H1 (cell line): ENCODE data around the gene ZXDB. TPM values are rescaled to one million over a fixed set of nuclear protein-coding genes. Genes with fewer than 3 reads are reported as not detected.

Experiments used
- CTCF ChIA-PET: fragments of 300-600 bp; sonication (Branson Sonifier 250); formaldehyde crosslinking; loops from one replicate; lab custom pipeline; 2021; ENCODE audit not compliant: partially characterized antibody; lab: Charles Lee
- POLR2A ChIA-PET: fragments of 300-600 bp; sonication (Branson Sonifier 250); formaldehyde crosslinking; loops from one replicate; lab custom pipeline; 2021; ENCODE audit warnings: inconsistent platforms; ENCODE audit not compliant: partially characterized antibody; lab: Charles Lee
- DNase-seq, 2 experiments: peaks; one replicate each; pipeline versions ENCODE4 v3.0.0 to v3.0.0-alpha.2; 2010 to 2022; ENCODE audit warnings: low spot score in 2 of 2, low read depth in 1 of 2, mixed read lengths in 1 of 2
- FAIRE-seq: peaks from 2 replicates; lab custom pipeline; 2011; peaks lifted over from hg19 to GRCh38; lab: Jason Lieb, UNC
- H2AFZ ChIP-seq: 2 replicates; pipeline ENCODE4 v1.8.1; 2012; ENCODE audit warnings: low read length, inconsistent platforms
- H2AK5ac ChIP-seq: 2 replicates; pipeline ENCODE4 v1.6.1; 2013; ENCODE audit warnings: low read depth, low read length
- H2BK120ac ChIP-seq: replicated peaks from 2 replicates; pipeline ENCODE3; 2013; ENCODE audit warnings: low read depth, low read length, inconsistent platforms
- H2BK12ac ChIP-seq: 2 replicates; pipeline ENCODE4 v1.6.1; 2013; ENCODE audit warnings: low read depth, low read length
- H2BK15ac ChIP-seq: 2 replicates; pipeline ENCODE4 v1.6.1; 2013; ENCODE audit warnings: low read length
- H2BK20ac ChIP-seq: 2 replicates; pipeline ENCODE4 v1.6.1; 2013; ENCODE audit warnings: low read length
- H2BK5ac ChIP-seq: 2 replicates; pipeline ENCODE4 v1.6.1; 2013; ENCODE audit warnings: low read depth, low read length
- H3K14ac ChIP-seq: 2 replicates; pipeline ENCODE4 v1.6.1; 2013; ENCODE audit warnings: inconsistent platforms; ENCODE audit not compliant: insufficient read length
- H3K18ac ChIP-seq: 2 replicates; pipeline ENCODE4 v1.6.1; 2013; ENCODE audit warnings: low read length; ENCODE audit errors: extremely low read depth
- H3K23ac ChIP-seq: 2 replicates; pipeline ENCODE4 v1.6.1; 2013; ENCODE audit warnings: inconsistent platforms; ENCODE audit not compliant: insufficient read length
- H3K23me2 ChIP-seq: 2 replicates; pipeline ENCODE4 v1.6.1; 2013; ENCODE audit warnings: low read depth, low read length
- H3K27ac ChIP-seq: 2 replicates; pipeline ENCODE4 v1.6.1; 2011; ENCODE audit warnings: low read depth, low read length, inconsistent platforms
- H3K27me3 ChIP-seq, 4 experiments: replicated peaks in 1 of 4; 1 replicate in 1 of 4; 2 replicates in 3 of 4; pipeline versions ENCODE4 v1.6.1 to v1.8.1; 2011 to 2013; ENCODE audit warnings: low read length in 3 of 4, mild to moderate bottlenecking in 3 of 4, inconsistent platforms in 2 of 4, mixed read lengths in 2 of 4, moderate library complexity in 1 of 4; ENCODE audit not compliant: control insufficient read depth in 3 of 4, insufficient read depth in 3 of 4; ENCODE audit errors: extremely low read depth in 1 of 4
- H3K36me3 ChIP-seq, 4 experiments: 2 replicates each; pipeline versions ENCODE4 v1.6.1 to v1.8.1; 2011 to 2013; ENCODE audit warnings: mild to moderate bottlenecking in 4 of 4, low read length in 3 of 4, moderate library complexity in 2 of 4, control low read depth in 1 of 4, inconsistent platforms in 1 of 4; ENCODE audit not compliant: insufficient read depth in 4 of 4, control insufficient read depth in 2 of 4
- H3K4ac ChIP-seq: replicated peaks from 2 replicates; pipeline ENCODE3; 2013; ENCODE audit warnings: low read length, low read depth, mixed read lengths, inconsistent platforms; ENCODE audit not compliant: insufficient read length
- H3K4me1 ChIP-seq, 4 experiments: replicated peaks in 1 of 4; 1 replicate in 1 of 4; 2 replicates in 3 of 4; pipeline versions ENCODE4 v1.6.1 to v1.8.1; 2011 to 2013; ENCODE audit warnings: low read length in 3 of 4, inconsistent platforms in 2 of 4, mixed read lengths in 1 of 4; ENCODE audit not compliant: insufficient read depth in 4 of 4, control insufficient read depth in 3 of 4
- H3K4me2 ChIP-seq, 2 experiments: 2 replicates each; pipeline versions ENCODE4 v1.6.1 to v1.8.1; 2011 to 2013; ENCODE audit warnings: low read depth in 2 of 2, low read length in 2 of 2, control low read depth in 1 of 2, inconsistent platforms in 1 of 2, mild to moderate bottlenecking in 1 of 2; ENCODE audit not compliant: insufficient read depth in 1 of 2
- H3K4me3 ChIP-seq, 4 experiments: fragments of 200-600, 300-600 bp in 1 of 4; sonication (generic), shearing (Covaris generic), sonication (Bioruptor Twin) in 1 of 4; 2 replicates each; pipeline versions ENCODE4 v1.5.1 to v1.8.1; 2011 to 2016; ENCODE audit warnings: low read length in 4 of 4, low read depth in 3 of 4, control low read depth in 2 of 4, inconsistent platforms in 2 of 4, mild to moderate bottlenecking in 2 of 4, mixed read lengths in 1 of 4, moderate library complexity in 1 of 4; ENCODE audit not compliant: insufficient read depth in 2 of 4; ENCODE audit errors: extremely low read depth in 1 of 4
- H3K56ac ChIP-seq: replicated peaks from 2 replicates; pipeline ENCODE3; 2013; ENCODE audit warnings: low read depth, mild to moderate bottlenecking, mixed read lengths, low read length, inconsistent platforms; ENCODE audit not compliant: insufficient read length
- H3K79me1 ChIP-seq: 2 replicates; pipeline ENCODE4 v1.6.1; 2013; ENCODE audit warnings: low read depth, low read length, control low read depth
- H3K79me2 ChIP-seq, 2 experiments: 2 replicates each; pipeline versions ENCODE4 v1.6.1 to v1.8.1; 2012 to 2013; ENCODE audit warnings: low read length in 2 of 2, mild to moderate bottlenecking in 2 of 2, inconsistent platforms in 1 of 2; ENCODE audit not compliant: insufficient read depth in 2 of 2, control insufficient read depth in 1 of 2
- H3K9ac ChIP-seq, 4 experiments: replicated peaks in 1 of 4; 1 replicate in 1 of 4; 2 replicates in 3 of 4; pipeline versions ENCODE4 v1.6.1 to v1.8.1; 2011 to 2013; ENCODE audit warnings: low read depth in 3 of 4, low read length in 3 of 4, control low read depth in 2 of 4, mild to moderate bottlenecking in 2 of 4, moderate library complexity in 2 of 4, inconsistent platforms in 1 of 4; ENCODE audit errors: extremely low read depth in 1 of 4
- H3K9me3 ChIP-seq, 2 experiments: 2 replicates each; pipeline versions ENCODE4 v1.6.1 to v1.8.1; 2012 to 2013; ENCODE audit warnings: mild to moderate bottlenecking in 2 of 2, moderate library complexity in 2 of 2, control low read depth in 1 of 2, inconsistent platforms in 1 of 2, low read depth in 1 of 2, low read length in 1 of 2, mixed read lengths in 1 of 2; ENCODE audit not compliant: insufficient read depth in 2 of 2
- H4K20me1 ChIP-seq, 2 experiments: replicated peaks in 1 of 2; 2 replicates each; pipeline versions ENCODE3 to v1.8.1; 2011 to 2013; ENCODE audit warnings: inconsistent platforms in 2 of 2, low read length in 2 of 2, mild to moderate bottlenecking in 1 of 2; ENCODE audit not compliant: insufficient read depth in 2 of 2, control insufficient read depth in 1 of 2
- H4K5ac ChIP-seq: 2 replicates; pipeline ENCODE4 v1.6.1; 2013; ENCODE audit warnings: low read length, low read depth, mixed read lengths, inconsistent platforms; ENCODE audit not compliant: insufficient read length
- H4K8ac ChIP-seq: 2 replicates; pipeline ENCODE4 v1.8.0; 2013; ENCODE audit warnings: mild to moderate bottlenecking, moderate library complexity, low read length, inconsistent platforms; ENCODE audit not compliant: insufficient read depth; ENCODE audit errors: extremely low read depth
- H4K91ac ChIP-seq: replicated peaks from 2 replicates; pipeline ENCODE3; 2013; ENCODE audit warnings: low read length, mixed read lengths, inconsistent platforms; ENCODE audit not compliant: insufficient read length
- ATF3 ChIP-seq: IDR thresholded peaks from 2 replicates; pipeline ENCODE4 v1.6.1; 2011; ENCODE audit warnings: low read depth, mild to moderate bottlenecking, low read length; ENCODE audit not compliant: insufficient read depth
- CREB1 ChIP-seq: IDR thresholded peaks from 2 replicates; pipeline ENCODE4 v1.6.1; 2012; ENCODE audit warnings: inconsistent platforms
- CTBP2 ChIP-seq: IDR thresholded peaks from 2 replicates; pipeline ENCODE4 v1.7.0; 2011; ENCODE audit warnings: borderline replicate concordance, mild to moderate bottlenecking, moderate library complexity, mixed read lengths, low read length; ENCODE audit not compliant: insufficient read depth, insufficient read length
- CTCF ChIP-seq, 3 experiments: IDR thresholded peaks; 1 replicate in 2 of 3; 2 replicates in 1 of 3; pipeline versions ENCODE4 v1.5.1 to v1.6.1; 2011; ENCODE audit warnings: low read length in 3 of 3, mild to moderate bottlenecking in 3 of 3, inconsistent platforms in 2 of 3, low read depth in 1 of 3, moderate library complexity in 1 of 3; ENCODE audit not compliant: insufficient read depth in 1 of 3; ENCODE audit errors: control extremely low read depth in 1 of 3
- HDAC6 ChIP-seq: IDR thresholded peaks from one replicate; pipeline ENCODE4 v1.7.1; 2012; ENCODE audit warnings: low read depth, mild to moderate bottlenecking, inconsistent platforms, low read length, moderate library complexity
- JUN ChIP-seq: IDR thresholded peaks from 2 replicates; pipeline ENCODE4 v1.6.1; 2011; ENCODE audit warnings: low read depth, mild to moderate bottlenecking, improper control_type of control experiment, low read length
- RFX5 ChIP-seq: IDR thresholded peaks from 2 replicates; pipeline ENCODE4 v1.6.1; 2011; ENCODE audit warnings: low read depth, low read length, improper control_type of control experiment, borderline replicate concordance
- TAF1 ChIP-seq: IDR thresholded peaks from 2 replicates; pipeline ENCODE4 v1.6.1; 2011; ENCODE audit warnings: mild to moderate bottlenecking, low read depth, low read length
- WGBS, 2 experiments: shearing (Covaris generic) in 1 of 2; methylation state at CpG; one replicate each; pipeline versions ENCODE4 v1.1.6 to v1.1.7; 2013 to 2015; ENCODE audit warnings: low lambda C conversion rate in 2 of 2, mixed read lengths in 2 of 2, inconsistent platforms in 1 of 2, low coverage in 1 of 2, missing lambda C conversion rate in 1 of 2; ENCODE audit not compliant: insufficient replicate concordance in 2 of 2, insufficient coverage in 1 of 2, insufficient read length in 1 of 2; ENCODE audit errors: extremely low coverage in 1 of 2, missing lambda C conversion rate in 1 of 2; 5-methylcytosine and 5-hydroxymethylcytosine counted together
- polyA plus RNA-seq, 7 experiments: library from polyadenylated mRNA; depleted of rRNA in 3 of 7; stranded (reverse) in 5 of 7; unstranded in 2 of 7; fragments of >200 nt in 5 of 7; fragments of 200-250 nt in 2 of 7; gene quantifications; 1 replicate in 5 of 7; 2 replicates in 1 of 7; 4 replicates in 1 of 7; pipeline versions ENCODE4 v1.2.1 to v1.2.3, GENCODE V29; 2011 to 2013; ENCODE audit warnings: missing spikeins in 2 of 7, mixed read lengths in 2 of 7
- total RNA-seq: library from RNA; stranded (reverse); fragmentation: NEBNext Ultra II Directional; extraction: Animal tissue kit (Norgen Biotek cat#: 25700); gene quantifications from 2 replicates; pipeline ENCODE4 v1.2.1, GENCODE V29; 2021

The ZXDB gene
- total and polyA plus RNA-seq, 2 of the 8 experiments (the other 6 are each of a cell fraction or from before 2014, with no cell fraction given) = 4.0 to 6.7 TPM

- POLR2A ChIA-PET = interaction anchor here (1.6 kb wide), 1 partner anchor 46 kb away, joined by 4 read pairs; no protein-coding TSS in a partner anchor
- H3K4me3 ChIP-seq = peak overlapping the region in 1 of 4 experiments; percentile 9; a peak in 2 of 8 replicates
- TF ChIP-seq CTBP2 = no peak
- no peak for TF ChIP-seq CREB1
- no peak for TF ChIP-seq CTCF (IDR thresholded peaks at IDR 0.05; ENCODE audit: control extremely low read depth in 1 of 3, insufficient read depth in 1 of 3, low read depth in 1 of 3, low read length in 3 of 3)
- no peak for TF ChIP-seq HDAC6
- no peak for TF ChIP-seq RFX5
- TF ChIP-seq ATF3 = no peak
- TF ChIP-seq JUN = no peak
- no peak for TF ChIP-seq TAF1
These were observed 15.7 kb downstream of the ZXDB start for GRCh38 chrX:57607295-57608187.

More at GRCh38 chrX:57607295-57608187, 15.7 kb downstream of the ZXDB start:
- Histone ChIP-seq H3K4me2 (peak overlapping the region; percentile 27 to 44; a peak in 3 of 4 replicates), H3K14ac (no peak overlapping the region), H3K4me1 (peaks cover 0 to 5% (median 3%) of the 10 kb centered on the region in 4 experiments; a peak in 5 of 7 replicates), H3K9me3 (no peaks in the 10 kb centered on the region), H3K27ac (no peak overlapping the region; the same call in 1 of the 2 replicates), H3K9ac (no peak overlapping the region), H4K5ac (no peak overlapping the region), H3K18ac (no peak overlapping the region), H3K23me2 (0 out of 2 replicates have a peak, but pooled peaks cover 2% of the 10 kb centered on the region), H2BK12ac (no peak overlapping the region), H2BK20ac (0 out of 2 replicates have a peak overlapping the region, but pooled peaks have one; percentile 32), H3K27me3 (no peaks in the 10 kb centered on the region), H2AK5ac (no peak overlapping the region), H2AFZ (peak overlapping the region; percentile 67), H2BK5ac (peak overlapping the region; percentile 66; the same call in 1 of the 2 replicates), H4K20me1 (no peaks in the 10 kb centered on the region), H3K36me3 (no peaks in the 10 kb centered on the region), H3K79me1 (no peaks in the 10 kb centered on the region), H3K4ac (no peak overlapping the region), H3K79me2 (no peaks in the 10 kb centered on the region), H3K56ac (no peak overlapping the region), H2BK15ac (no peak overlapping the region), H2BK120ac (no peak overlapping the region), H4K8ac (no peak overlapping the region), H4K91ac (no peak overlapping the region), H3K23ac (no peak overlapping the region)
- WGBS, 2 experiments = 61% methylated on average over 12 of the region's 18 CpGs; no CpG with 5 or more reads in 1 of the 2 experiments
- DNase-seq (no peak), FAIRE-seq (no peak)
- CTCF ChIA-PET = no interaction called here
